Umbilical cord (tissue), 2 donors: ENCODE data around the gene CDX1. TPM values are rescaled to one million over a fixed set of nuclear protein-coding genes. Genes with fewer than 3 reads are reported as not detected.
A peak's percentile ranks its signal among the peaks of the same experiment; 100 is the strongest.

Experiments
- DNase-seq: peaks from one replicate; pipeline ENCODE4 v3.0.0-alpha.2; 2015; ENCODE audit warnings: low spot score
- total RNA-seq: library from RNA; depleted of rRNA; stranded (reverse); fragments of >200 nt; gene quantifications from one replicate; pipeline ENCODE4 v1.2.3, GENCODE V29; 2014; ENCODE audit warnings: low replicate concordance; ENCODE audit not compliant: insufficient read depth

The CDX1 gene
- total RNA-seq, 1 donor from 2014 or later, result 2.4 TPM

DNA sequence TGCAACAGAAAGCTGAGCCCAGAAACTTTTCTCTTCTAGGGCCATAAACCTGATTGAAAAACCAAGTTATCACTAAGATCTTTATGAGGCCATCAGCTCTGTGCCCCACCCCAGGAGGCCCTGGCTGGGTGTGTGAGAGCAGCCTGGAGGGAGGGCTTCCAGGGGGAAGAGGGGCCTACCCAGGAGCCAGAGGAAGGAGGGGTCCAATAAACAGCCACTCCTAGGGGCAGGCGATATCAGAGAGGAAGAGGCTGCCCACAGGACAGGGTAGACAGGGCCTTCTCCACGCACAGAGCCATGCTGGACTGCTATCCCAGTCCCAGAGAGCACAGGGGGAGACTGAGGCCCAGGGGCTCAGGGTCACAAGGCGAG, 4.5 kb upstream of the CDX1 start:
- DNase-seq, result no peak

DNA sequence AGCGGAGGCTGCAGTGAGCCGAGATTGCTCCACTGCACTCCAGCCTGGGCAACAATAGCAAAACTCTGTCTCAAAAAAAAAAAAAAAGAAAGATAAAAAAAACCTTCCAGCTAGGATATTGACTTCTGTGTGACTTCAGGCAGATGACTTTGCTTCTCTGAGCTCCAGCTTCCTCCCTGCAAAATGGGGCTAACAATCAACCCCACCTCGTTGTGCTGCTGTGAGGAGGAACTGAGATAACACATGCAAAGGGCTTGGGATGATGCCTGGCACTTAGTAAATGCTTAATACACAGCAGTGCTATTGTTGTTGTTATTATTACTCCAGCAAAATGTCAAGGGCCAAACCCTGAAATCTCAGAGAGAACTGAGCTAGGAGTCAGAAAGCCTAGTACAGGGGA, 3.5 kb upstream of the CDX1 start:
- no peak for DNase-seq

DNA sequence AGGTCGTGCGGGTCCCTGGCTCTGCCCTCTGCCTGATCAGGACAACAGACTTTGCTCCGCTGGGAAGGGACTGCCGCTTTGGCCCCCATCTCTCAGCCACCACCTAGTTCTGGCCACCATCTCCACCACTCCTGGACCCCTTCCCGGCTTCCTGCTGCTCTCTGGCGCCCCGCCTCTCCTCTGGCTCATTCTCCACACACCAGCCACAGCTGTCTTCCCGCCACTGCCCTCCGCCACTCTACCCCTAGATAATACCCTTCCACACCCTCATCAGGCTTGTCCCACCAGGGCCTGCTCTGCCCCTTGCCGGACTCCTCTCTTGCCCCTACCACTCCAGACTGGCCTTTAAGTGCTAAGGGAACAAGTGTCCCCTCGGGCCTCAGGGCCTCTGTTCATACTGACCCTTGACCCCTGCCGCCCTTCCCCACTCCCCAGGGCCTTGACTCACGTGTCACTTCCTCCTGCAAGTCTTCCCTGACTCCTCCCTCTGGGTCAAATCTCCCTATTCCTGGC, 3.0 kb upstream of the CDX1 start:
- DNase-seq, result peak; percentile 53

DNA sequence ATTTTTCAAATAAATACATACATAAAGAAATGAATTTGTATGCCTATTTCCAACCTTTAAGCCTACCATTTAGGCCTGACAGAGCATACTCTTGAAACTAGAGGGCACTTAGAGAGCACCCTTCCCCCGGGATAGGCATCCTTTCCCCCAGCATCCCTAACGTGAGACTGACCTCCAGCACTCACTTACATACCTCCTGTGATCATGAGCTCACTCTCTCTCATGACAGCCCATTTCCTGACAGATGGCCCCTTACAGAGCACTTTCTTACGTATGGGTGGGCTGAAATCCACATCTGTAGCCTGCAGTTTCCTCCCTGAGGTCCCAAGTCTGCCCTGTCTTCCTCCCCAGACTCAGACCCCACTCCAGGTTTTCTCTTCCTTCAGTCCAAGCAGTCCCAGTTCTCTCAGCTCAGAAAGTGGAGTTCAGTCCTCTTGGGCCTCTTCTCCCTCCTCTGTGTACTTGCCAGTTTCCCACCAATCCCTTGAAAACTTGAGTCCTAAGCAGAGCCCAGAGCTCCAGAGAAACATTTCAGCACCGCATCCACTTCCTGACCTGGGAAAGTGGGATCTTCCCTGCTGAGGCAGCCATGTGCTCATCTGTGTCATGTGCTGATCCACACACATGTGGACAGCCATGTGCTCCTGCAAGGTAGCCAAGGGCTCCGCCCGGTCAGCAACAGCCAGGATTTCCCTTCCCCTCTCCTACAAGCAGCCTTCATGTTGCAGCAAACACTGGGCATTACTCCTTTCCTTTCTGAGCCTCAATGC, 2.2 kb upstream of the CDX1 start:
- no peak for DNase-seq

DNA sequence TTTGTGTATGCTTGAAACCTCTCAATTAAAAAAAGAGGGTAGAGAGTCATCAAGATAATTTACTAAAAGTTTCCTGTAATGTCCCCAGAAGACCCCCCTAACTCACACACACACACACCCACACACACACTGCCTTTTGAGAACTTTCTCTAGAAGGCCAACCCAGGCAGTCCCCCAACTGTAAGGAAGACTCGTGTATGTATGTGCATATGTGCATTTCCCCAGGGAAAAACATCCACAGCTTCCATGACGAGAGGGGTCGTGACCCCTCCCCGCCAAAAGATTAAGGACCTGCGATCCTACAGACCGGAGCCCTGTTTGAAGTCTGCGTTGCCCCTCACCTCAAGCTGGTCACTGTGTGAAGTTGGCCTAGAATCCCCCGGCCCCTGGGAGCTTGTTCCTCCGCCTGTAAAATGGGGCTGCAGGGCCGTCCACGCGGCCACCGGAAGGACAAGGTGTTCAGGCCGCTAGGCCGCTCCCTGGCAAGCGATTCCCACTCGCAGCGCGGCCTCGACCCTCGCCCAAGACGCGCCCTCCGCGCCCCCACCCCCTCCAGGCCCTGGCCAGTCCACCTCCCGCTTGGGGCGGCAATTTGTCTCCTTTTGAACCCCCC, 435 bp upstream of the CDX1 start:
- DNase-seq, result no peak

DNA sequence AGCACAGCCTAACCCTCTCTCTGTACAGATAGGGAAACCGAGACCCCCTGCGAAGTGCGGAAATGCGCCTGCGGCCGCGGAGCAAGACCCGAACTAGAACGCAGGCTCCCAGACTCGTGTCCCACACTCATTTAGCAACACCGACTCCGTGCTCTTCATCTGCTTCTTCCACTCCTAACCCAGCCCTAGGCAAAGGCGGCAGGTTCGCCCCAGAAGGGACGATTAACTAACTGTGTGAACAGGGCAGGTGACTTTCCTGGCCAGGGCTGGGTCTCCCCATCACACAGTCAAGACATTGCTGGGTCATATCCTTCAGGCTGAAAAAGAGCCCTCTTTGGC, 903 bp downstream of the CDX1 start:
- no peak for DNase-seq

DNA sequence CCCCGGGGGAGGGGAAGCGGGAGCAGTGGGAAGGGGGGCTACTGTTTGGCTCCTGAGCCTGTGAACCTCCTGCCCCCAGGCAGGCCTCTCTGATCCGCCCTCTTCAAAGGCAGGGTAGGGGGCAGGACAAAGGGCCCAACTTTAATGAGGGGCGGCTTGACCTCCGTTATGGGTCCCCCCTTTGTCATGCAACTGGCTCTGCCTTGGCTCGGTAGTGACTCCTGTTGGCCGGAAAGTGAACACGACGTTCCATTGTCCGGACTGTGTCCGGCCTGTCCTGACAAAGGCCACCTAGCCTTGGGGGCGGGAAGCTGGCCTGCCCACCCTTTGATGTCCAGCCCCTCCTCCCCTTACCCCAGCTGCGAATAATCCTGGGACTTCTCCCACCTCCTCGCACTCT, 1.3 kb downstream of the CDX1 start:
- no peak for DNase-seq

DNA sequence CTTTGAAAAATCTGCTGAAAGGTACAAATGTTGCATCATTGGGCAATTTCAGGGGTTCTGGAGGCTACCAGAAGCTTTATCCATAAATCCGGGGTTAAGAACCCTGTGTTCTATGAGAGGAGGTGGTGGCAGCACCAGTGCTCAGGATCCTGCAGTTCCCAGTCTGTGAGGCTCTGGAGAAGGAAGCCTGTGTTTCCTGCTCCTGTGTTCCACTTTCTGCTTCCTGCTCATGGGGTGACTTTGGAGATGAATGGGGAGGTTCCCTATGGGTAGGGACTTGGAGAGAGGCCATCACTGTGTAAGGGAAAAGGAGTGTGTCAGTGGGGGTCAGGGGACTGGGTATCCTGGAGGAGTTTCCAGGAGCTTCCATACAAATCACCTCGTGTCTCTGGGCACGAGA, 2.3 kb downstream of the CDX1 start:
- no peak for DNase-seq

DNA sequence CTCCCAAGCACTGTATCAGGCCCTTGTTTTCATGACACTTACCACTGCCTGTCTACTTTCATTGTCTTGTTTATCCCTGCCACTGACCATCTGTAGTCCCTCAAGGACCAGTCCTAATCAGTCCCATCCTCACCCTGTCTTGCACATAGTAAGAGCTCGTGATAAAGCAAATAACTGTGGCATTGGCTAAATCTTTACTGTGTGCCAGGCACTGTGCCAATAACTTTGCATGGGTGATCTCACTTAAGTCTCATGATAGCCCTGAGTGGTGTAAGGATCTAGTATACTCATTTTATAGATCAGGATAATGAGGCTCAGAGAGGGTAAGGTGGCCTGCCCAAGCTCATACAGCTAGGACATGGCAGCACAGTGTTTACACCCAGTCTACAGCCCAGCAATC, 5.6 kb downstream of the CDX1 start:
- DNase-seq, result peak; percentile 44

DNA sequence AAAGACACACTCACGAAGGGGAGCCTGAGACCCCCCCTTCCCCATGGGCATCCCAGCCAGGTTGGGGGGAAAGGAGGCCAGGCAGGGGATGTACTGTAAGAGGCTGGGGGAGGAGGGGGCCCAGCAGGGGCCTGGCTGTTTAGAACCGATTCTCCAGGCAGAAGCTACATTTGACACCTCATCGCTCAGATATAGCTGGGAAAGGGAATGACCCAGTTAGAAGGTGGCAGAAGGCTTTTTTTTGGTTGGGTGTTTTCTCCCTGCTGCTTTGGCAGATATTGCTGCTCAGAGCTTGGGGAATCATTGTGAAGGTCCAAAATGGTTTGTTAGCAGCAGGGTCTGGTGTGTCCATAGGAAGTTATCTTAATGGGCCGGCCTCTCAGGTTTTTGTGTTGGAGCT, 6.0 kb downstream of the CDX1 start:
- no peak for DNase-seq

DNA sequence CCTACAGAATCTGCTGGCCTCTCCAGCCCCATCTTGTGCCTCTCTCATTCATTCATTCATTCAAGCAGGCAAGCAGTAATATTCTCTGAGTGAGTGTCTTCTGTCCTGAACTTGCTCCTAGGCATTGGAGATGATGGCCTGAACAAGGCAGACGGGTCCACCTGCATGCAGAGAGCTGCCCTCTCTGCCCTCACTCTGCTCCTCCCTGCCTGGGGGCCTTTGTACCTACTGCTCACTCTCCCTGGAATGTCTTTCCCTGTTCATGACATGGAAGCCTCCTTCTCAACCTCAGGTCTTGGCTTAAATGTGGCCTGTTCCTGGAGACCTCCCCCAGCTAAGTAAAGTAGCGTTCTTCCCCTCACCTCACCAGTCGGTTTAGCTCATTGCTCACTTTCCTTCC, 6.6 kb downstream of the CDX1 start:
- no peak for DNase-seq

DNA sequence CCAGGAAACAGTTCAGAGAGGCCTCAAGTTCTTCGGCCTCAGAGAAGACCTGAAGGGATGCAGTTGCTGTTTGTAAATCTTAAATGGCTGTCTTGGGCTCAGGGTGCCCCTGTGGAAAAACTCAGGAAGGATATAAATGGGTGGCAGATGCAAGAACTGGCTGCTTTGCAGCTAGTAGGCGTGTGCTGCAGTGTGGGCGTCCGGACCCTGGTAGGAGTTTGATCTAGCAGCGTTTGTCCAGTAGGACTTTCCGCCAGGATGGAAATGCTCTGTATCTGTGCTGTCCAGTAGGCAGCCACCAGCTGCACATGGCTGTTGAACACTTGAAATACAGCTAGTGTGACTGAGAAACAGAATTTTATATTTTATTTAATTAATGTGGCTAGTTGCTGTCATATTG, 7.7 kb downstream of the CDX1 start:
- no peak for DNase-seq

DNA sequence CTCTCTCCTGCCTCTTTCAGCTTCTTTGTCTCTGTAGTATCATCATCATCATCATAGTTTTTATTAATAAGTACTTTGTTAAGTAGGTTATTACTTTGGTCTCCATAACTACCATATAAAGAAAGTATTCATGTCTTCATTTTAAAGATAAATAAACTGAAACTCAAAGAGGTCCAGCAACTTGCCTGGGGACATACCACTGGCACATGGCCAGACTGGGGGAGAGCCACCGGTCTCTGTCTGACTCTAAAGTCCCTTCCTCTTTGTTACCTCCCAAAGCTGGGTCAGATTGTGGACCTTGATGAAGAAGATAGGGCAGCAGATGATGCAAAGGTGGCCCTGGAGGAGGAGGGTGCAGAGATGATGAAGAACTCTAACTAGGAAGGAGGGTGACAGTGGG, 8.5 kb downstream of the CDX1 start:
- DNase-seq, result no peak

DNA sequence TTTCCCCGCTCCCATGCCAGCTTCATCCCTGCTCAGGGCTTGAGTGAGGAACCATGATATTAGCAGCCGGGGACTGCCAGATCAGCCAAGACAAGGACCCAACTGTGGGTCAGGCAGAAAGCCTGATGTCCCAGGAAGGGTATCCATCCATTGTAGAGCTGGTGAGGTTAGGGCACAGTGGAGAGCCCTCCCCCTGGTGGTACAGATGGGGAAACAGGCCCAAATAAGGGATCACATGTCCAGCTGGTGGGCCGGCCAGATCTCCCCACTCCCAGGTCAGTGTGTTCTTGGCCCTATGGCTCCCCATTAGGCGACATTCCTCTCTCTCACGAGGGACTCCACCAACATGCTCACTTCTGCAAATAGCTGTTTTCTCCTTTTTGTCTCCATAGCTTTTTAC, 9.0 kb downstream of the CDX1 start:
- DNase-seq, result no peak

DNA sequence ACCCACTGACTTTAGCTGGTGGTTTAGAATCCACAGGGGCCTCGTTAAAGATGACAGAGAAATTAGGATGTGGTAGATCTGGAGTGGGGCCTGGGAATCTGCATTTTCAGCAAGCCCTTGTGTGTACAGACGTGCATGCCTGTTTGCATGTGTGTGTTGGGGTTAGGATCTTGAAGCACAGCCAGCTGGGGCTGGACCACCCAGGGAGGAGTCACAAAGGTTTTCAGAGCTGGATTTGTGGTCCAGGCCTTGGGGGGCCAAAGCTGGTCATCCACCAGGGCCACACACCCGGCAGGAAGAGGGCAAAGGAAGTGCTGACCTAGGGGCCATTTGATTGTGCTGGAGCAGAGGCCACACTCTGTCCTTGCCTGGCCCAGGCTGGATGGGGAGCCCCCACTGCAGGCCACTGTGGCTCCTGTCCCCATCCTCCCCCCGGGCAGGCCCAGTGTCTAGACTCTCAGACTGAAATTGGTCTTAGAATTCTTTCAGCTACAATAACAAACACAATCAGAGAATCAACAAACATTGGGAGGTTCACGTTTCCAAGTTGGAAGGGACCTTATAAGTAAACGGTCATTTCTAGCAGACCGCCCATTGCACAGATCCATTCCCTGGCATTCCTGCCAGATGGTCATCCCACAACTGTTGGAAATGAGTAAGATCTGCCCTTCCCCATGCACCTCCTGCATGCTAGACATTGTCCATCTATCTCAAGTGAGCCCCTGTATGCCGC, 10.3 kb downstream of the CDX1 start:
- DNase-seq, result no peak

DNA sequence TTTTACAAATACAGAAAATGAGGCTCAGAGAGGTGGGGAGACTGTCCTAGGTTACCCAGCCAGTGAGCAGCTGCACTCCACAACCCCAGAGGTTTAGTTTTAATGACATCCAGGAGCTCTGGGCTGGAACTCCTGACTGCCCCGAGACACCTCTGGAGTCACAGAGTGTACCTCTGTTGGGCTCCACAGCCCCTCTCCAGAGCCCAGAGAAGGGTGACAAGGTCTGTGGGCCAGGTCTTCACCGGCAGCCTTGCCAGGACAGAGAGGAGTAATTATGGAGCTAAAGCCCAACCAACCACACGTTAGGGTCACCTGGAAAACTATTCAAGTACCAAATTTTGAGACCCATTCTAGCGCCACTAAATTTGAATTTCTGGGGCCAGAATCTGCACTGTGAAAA, 11.1 kb downstream of the CDX1 start:
- DNase-seq, result no peak

DNA sequence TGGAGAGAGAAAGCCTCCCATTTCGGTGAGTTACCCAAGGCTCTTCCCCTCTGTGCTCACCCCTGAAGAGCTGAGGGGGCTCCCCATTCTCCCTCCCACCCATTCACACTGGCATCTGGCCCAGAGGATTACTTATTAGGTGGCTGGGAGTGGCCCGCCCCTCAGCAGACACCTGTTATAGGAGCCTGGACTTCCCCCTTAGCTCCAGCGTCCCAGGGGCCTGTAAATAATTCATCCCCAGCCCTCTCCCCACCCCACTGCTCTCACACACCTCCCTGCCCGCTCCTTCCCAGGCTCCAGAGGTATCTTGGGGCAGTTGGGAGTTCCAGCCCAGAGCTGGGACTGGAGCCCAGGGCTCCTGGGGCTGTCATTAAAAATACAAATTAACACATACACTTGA, 11.7 kb downstream of the CDX1 start:
- no peak for DNase-seq

DNA sequence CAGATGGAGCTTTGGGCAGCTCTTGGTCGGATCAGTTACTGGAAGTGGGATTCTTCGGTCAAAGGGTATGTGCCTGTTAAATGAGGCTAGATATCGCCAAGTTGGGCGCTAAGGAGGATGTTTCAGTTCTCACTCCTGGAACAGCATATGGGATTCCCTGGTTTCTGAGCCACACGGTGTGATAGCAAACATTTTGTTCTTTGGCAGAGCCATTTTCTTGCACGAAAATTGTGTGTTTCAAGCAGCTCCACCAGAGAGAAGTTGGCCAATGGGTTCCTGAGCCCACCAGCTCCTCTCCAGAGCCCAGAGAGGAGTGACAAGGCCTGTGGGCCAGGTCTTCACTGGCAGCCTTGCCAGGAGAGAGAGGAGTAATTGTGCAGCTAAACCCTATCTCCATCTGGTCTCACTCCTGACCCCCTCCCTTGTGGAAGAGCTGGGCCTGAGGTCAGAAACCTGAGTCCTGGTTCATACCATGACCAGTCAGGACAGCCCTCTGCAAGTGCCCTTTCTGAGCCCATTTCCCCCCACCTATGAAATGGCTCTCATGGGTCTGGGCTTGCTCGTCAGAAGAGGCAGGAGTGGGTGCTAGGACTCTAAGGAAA, 12.5 kb downstream of the CDX1 start:
- DNase-seq, result no peak

DNA sequence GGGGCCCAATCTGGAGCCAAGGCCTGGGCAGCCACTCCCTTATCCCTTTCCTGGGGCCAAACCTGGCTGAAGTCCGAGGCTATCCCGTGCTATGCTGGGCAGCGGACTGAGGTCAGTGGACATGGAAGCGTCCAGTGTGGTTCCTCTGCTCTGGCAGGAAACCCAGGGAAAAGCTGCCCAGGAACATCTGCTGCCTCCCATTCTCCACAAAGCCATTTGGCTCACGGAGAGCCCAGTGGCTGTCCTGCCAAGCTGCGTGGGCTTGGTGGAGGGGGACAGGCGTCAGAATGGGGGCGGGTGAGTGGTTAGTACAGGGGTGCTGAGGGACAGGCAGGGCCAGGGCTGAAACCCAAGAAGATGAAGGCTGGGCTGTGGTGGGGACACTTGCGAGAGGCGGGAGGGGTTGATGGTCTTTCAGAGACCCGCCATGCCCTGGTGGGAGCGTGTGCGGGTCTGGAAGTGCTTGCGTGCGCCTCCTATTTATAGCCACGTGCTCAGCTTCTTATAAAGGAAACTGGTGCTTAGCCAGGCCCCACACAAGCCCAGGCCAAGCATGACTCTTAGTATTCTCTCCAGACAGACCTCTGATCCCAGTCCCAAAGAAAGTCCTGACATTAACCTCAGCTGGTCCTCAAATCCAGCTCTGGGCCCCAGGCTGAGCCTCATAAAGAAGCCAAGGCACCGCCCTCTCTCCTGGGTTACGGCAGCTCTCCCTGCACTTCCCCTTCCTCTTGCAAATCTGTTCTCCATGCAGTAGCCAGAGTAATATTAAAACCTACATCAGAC, 13.9 kb downstream of the CDX1 start:
- DNase-seq, result peak; percentile 91

DNA sequence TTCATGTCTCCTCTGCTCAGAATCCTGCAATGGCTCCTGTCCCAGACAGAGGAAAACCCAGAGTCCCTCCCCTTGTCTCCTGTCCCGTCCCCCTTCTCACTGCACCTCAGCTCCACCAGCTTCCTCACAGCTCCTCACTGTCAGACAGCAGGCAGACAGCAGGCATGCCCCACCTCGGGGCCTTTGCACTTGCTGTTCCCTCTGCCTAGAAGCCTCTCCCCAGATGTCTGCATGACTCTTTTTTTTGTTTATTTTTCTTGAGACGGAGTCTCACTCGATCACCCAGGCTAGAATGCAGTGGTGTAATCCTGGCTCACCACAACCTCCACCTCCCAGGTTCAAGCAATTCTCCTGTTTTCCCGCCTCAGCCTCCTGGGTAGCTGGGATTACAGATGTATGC, 14.4 kb downstream of the CDX1 start:
- DNase-seq, result no peak

DNA sequence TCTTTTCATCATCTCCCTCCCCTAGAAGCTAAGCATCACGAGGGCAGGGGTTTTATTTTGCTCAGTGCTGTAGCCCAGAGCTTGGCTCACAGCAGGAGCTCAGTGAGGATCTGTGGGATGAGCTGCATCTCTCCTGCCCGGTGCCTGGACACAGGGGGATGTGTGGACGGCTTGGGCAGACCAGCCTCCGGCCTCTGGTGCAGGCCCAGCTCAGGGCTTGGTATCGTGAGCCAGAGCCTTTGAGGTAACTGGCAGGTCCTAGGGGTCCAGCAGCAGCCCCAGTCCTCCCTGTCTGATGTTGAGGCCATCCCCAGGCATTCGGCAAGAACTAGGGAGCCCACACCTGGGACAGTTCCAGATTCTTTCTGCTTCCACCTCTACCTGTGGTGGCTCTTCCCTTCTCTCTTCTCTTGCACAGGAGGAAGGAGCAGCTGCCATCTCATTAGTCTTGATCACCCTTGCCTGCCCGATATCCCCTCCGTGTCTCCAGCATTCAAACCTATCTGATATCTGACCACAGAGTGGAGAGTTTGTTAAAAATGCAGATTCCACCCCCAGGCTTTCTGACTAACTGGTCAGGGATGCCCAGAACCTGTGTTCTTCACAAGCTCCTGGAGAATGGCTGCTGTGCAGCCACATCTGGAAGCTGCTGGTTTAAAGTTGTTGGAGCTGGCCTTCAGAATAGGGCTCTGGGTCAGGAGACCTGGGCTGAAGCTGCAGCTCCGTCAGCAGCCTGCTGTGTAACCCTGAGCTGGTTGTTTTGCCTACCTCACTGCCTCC, 15.4 kb downstream of the CDX1 start:
- DNase-seq, result no peak
